GM19193 (cell line): ENCODE measurements around the gene AK2.
A peak's percentile ranks its signal among the peaks of the same experiment; 100 is the strongest.

Experiments
- POLR2A ChIP-seq: IDR thresholded peaks from 4 replicates; pipeline ENCODE4 v1.6.1; 2011; ENCODE audit not compliant: insufficient read depth, insufficient read length; ENCODE audit errors: extremely low read depth

The AK2 gene

DNA sequence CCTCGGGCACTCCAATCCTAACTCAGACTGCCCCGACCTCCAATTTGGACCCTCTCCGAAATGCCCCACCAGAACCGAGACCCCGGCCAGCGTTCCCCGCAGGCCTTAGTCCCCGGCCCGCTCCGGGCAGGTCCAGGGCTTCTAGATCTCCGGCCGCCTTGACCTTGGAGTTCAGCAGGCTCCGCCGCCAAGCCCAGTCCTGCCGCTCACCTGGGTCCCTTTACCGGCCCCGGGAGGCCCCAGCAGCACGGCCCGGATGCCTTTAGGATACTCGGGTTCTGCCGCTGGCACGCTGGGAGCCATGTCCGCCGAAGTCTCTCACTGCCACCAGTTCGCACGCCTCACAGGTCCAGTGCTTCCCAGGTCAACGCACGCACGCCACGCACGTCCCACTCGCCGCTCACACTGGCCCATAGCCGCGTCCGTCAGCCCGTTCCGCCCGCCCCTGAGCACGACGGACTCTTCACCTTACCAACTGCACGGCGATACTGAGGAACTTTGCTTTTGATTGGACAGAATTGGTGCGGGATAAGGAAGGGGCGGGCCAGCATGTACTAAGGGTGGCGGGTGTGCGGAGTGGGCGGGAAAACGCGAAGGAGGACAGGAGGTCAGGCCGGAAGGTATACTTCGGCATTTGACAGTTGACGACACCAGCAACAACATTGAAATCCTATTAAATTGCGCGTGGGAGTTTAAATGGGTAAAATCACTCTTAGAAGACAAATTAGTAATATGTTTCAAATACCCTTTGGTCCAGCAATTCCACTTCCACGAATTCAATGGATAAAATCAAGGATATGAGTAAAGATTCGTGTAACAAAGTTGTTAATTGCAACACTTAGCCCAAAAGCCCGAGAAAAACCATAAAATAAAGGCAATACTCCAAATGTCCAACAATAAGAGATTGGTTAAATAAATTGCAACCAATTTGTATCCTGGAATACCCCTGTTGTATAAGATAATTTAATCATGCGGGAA lies at the start of gene AK2:
TSS of gene AK2 (minus strand) at position 358 of the 978 bp plus-strand sequence. CDS start at position 303, 55 bp downstream.
- peak; percentile 74 for TF ChIP-seq POLR2A

DNA sequence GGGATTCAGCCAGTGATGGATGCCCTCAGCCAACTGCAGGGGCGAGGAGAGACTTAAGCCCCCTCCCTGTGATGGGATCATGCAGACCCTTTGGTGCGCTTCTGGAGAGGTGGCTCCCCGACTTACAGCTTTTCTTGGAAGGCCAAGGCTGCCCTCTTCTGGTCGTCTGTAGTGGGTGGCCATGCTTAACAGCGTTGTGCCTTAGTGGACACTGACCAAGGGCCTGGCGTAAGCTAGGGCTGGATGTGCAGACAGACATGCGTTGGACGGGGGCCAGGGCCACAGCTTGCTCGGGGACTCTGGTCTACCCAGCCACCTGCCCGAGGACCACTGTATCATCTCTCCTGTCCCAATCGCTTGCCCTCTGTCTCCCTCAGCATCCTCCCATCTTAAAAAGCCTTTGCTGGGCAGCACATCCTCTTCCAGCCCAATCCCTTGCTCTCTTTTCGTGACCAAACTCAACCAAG lies 49.7 kb upstream of the AK2 start:
- no peak for TF ChIP-seq POLR2A

DNA sequence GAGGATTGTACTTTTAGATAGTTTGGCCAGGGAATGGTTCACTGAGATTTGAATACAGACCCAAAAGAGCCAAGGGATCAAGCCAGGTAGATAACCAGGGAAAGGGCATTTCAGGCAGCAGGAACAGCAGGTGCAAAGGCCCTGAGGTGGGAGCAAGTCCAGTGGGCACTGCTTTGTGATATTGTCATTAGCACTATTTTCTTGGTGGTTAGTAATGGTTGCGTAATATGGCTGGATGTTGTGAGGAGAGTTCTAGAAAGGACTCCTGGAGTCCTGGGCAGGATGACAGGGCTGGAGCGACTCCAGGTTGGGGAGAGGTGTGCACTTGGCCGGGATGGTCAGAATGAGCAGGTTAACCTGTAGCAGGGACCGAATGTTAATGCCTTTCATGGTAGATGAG lies 48.6 kb upstream of the AK2 start:
- no peak for TF ChIP-seq POLR2A

DNA sequence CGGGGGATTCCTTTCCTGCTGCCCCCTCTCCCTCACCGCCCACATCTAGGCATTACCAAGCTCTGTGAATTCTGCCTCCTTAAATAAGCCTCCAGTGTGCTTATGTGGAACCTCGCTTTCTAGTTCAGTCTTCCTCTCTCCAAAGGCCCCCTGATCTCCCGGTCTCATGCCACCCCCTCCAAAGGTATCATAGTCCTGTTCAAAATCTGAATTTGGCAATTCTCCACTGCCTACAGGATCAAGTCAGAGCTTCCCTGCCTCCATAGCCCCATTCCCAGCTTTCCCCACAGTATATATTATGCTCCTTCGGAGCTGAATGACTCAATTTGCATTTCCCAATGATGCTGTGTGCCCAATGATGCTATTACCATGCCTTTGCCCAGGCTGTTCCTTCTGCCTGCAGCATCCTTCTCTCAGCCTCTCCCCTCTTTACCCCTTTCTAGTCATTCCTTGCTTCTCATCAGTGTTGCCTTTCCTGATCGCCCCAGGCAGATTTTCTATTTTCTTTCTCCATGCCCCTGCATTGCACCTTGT lies 46.0 kb upstream of the AK2 start:
- no peak for TF ChIP-seq POLR2A

DNA sequence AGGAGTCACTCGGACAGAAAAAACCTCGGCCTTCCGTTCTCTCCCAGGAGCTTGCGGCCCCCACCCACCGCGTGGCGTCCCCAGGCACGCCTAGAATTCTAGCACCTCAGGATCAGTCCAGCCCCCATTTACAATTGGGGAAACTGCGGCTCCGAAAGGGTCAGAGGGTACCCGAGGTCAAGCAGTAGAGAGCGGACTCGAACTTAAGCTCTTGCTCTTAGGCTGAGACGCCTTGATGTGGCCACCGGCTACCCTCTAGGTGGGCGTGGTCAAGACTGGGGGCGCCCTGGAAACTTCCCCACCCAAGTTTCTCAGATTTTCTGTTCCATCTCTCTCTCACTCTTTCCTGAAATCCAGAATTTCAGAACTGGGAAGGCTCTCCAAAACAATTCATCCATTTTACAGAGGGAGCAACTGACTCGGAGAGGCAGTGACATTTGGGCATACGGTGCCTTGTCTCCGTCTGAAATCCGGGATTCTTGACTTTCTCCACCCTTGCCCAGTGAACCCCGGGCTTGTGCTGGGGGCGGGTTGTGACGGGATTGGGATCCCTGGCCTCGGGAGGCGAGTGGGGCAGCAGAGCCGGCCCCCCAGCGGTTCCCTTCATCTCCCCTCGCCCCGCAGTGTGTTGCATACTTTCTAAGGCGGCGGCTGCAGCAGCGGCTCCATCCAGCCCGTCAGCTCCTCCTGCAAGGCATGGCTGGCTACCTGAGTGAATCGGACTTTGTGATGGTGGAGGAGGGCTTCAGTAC lies 45.0 kb upstream of the AK2 start:
- TF ChIP-seq POLR2A, result no peak

DNA sequence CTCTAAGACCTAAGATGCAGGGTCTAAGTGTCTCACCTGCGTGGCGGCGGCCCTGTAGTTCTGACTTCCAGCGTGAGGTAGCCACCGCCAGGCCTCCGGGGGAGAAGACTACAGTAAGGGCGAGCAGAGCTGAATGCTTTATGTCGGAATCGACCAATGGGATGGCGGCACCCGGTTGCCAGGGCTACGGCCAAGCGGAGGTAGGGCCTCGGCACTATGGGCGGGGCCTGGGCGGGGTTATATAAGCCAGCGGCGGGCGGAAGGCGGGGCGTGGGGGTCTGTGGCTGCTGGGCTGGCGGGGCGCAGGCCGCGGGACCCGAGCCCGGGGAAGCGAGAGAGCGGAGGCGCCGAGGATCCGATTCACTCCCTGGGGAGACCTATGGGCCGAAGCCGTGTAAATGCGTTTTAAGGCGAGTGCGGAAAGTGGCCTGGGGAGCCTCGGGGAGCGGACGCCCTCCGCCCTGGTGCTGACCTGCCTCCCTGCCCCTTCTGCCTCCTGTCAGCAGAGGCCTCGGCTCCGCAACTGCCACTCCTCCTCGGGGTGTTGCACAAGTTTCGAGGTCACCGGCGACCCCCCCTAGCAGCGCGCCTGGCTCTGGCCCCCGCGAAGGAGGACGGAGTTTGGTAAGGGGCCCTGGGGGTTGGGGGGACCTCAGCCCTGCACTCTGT lies 44.3 kb upstream of the AK2 start, which contains the start of gene AZIN2:
TSS of gene AZIN2 (plus strand) at position 269 of the 669 bp plus-strand sequence. CDS start 1,097 bp downstream, outside the sequence.
- TF ChIP-seq POLR2A, result peak; percentile 57

DNA sequence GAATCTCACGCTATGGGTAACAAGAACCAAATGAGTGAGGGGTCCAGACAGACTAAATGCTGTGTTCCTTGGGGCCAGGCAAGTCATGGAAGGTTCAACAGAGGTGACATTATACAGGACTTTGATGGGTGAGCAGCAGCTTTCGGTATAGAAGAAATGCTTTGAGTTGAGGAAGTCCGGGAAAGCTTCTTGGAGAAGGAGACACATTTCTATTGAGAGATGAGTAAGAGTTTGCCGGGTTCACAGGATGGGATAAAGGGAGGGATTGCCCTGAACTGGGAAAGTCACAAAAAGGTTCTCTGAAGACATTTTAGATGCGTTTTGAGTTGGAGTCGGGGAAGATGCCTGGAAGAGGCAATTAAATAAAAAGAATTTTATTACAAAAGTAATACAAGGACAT lies 43.7 kb upstream of the AK2 start:
- TF ChIP-seq POLR2A, result no peak

DNA sequence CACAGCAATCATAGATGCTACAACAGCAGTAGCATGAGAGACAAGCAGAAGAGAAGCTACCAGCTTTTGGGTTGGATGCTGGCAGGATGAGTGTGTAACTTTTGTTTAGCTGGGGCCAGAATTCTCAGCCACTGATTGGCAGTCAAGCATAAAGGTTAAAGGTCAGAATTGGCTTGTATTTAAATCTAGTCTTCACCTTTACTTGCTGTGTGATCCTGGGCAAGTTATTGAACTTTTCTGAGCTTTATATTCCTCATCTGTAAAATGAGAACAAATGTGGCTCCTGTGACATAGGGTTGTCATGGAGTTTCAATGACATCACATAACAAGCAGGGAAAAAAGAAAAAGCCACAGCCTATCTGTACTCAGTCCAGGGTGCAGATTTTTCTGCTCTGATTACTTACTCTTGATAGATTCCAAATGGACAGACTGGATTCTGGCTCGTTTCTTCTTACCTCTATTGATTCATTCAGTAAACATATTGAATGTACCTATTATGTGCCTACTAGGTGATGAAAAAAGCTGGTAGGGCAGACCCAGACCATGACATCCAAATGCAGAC lies 41.4 kb upstream of the AK2 start:
- TF ChIP-seq POLR2A, result no peak

DNA sequence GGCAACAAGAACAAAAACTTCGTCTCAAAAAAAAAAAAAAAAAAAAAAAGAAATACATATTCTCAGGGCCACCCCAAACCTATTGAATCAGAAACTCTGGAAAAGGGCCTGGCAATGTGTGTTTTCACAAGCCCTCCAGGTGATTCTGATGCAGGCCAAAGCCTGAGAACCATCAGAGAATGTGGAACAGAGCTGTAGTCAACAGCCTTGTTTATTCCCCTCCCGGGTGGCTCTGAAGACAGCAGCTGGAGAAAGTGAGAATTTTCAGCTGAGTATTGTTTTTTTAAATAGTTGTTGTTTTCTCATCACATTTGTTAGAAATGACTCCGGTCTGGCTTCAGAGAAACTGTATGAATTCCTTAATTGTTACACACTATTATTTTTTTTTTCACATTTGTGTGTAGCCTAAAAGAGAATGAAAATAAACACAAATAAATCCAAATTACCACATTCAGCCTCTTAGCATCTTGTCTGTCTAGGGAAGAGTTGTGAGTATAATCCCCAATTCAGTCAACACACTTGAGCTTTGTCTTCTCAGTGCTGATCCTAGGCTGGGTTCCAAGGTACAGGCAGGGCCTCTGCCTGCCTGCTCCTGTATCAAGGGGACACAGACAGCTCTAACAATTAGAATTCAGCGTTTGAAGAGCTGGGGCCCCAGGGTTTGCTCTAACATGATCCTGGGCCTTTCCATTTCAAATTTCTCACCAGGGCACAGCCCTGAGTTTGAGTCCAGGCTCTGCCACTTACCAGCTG lies 37.7 kb upstream of the AK2 start:
- no peak for TF ChIP-seq POLR2A

DNA sequence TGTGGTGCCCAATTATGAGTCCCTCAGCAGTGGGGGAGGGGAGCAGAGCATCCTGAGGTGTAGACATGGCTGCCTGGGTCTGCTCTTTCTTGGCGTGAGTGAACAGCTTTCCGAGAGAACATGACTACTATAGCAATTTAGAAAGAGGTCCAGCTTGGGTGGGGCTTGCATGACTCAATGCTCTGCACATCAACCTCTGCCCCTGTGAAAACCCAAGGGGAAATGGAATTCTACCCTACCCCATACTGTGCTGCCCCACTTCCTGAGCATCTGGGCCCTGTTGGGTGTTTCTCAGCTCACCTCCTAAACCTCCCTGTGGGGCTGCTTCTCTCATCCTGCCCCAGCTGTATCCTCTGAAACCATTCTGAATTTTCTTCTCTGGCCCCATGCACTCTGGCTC lies 36.0 kb upstream of the AK2 start:
- TF ChIP-seq POLR2A, result no peak

DNA sequence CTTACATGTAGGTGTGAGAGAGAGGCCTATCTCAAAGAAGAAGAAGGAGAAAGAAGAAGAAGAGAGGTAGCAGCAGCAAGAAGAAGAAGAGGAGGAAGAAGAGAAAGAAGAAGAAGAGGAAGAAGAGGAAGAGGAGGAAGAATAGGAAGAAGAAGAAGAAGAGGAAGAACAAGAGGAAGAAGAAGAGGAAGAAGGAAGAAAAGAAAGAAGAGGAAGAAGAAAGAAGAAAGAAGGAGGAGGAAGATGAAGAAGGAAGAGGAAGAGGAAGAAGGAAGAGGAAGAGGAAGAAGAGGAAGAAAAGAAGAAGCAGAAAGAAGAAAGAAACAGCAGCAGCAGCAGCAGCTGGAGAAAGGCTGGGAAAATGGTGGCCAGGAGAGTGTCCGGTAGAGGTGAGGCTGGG lies 33.9 kb upstream of the AK2 start:
- TF ChIP-seq POLR2A, result no peak

DNA sequence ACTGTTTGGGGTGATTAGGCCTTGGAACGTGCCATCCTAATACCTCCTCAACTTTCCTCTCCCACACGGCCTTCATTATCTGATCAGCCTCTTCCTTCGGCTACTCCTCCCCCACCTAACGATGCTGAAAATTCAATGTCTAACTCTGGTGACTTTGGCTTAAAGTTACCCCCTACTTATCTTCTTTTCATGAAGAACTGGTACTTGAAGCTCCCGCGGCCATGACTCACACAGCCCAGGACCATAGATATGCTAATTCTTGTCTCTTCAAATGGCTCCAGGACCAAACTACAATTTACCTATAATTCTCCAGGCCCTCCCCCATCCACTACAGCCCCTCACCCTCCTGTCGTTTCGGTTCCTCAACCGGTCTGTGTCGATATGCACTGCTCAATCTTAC lies 28.6 kb upstream of the AK2 start:
- no peak for TF ChIP-seq POLR2A

DNA sequence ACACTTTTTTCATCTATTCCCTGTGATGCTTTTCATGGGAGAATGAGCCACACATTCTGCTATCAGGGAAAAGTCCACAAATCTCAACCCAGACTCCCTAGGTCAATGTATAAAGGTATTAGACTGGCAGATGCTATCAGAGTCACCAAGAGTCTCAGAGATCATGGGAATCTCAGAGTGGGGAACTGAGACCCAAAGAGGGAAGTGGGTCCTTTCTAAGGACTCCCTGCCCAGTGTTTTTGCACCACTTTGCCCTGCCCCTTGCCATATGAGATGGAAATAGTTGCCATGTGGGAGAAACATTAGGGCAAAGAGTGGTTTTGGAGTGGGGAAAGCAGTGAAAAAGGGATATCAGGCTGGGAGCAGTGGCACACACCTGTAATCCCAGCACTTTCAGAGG lies 25.2 kb upstream of the AK2 start:
- TF ChIP-seq POLR2A, result no peak

DNA sequence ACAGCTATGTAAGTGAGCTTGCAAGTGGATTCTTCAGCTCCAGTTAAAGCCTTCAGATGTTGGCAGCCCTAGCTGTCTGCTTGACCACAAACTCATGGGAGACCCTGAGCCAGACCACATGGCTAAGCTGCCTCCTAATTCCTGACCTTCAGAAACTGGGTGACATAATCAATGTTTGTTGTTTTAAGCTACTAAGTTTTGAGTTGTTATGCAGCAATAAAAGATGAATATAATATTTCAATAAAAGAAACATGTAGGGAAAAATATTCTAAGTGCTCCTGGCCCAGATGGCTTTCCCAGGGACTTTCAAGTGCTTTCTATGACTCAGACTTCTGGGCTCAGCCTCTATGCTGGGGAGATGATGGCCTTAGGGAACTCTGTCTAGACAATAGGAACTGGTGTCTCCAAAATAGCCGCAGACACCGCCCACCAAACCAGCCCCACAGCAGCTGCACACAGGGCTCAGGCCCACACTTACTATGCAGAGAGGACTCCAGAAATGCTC lies 23.9 kb upstream of the AK2 start:
- no peak for TF ChIP-seq POLR2A

DNA sequence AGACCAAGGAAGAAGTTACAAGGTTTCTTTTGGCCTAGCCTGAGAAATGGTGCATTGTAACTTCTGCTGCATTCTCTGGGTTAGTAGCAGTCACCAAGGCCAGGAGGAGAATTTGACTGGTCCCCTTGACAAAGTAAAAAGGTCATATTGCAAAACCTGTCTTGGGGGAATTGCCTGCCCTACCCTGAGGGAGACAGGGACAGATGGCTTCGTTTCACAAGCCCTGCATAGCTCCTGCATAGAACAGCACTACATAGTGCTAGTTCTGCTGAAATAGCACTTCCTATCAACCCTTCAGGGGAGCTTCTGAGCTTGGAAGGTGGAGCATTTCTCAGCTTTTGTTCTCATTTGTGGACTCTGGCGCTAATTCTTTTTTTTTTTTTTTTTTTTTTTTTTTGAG lies 20.4 kb upstream of the AK2 start:
- TF ChIP-seq POLR2A, result no peak
